A673 (cell line): ENCODE measurements around the gene FRMD4A.

Experiments used
- CTCF ChIP-seq: fragments of 300-800, 200-600 bp; sonication (generic); conservative IDR thresholded peaks from 2 replicates; pipeline ENCODE4 v1.5.1; 2017; ENCODE audit warnings: low read depth, mild to moderate bottlenecking, antibody characterized with exemption, low read length, moderate library complexity, mixed read lengths
- EZH2 ChIP-seq: fragments of 200-600 bp; sonication (generic); IDR thresholded peaks from 2 replicates; pipeline ENCODE4 v1.6.1; 2017; ENCODE audit warnings: borderline replicate concordance, low read depth, mild to moderate bottlenecking, mixed read lengths, antibody characterized with exemption, low read length; ENCODE audit not compliant: poor library complexity, severe bottlenecking

DNA sequence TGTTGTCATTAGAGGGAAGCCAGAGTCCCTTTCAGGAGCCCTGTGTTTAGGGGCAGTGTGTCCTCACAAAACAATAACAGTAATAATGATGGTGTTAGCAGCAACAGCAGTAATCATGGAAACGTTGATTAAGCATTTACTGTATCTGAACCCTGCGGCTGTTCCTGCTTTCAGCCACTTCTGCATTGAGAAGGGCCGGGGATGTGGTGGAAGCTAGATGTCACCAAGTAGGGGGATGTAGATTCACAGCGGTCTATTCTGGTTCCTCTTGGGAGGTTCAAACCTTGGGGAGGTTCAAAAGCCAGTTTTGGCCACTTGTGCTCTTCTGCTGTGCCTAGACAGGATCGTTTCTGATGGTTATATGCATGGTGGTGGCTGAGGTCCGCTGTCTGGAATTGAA lies 699.1 kb downstream of the FRMD4A start:
- TF ChIP-seq CTCF: no peak
- no peak for TF ChIP-seq EZH2
